HEK293 (cell line): ENCODE results near the gene CEBPG.

Experiments used
- CTCF ChIA-PET: fragments of 350-600 bp; formaldehyde crosslinking; extraction: SDS; loops from one replicate; lab custom pipeline; 2021; ENCODE audit warnings: antibody characterized with exemption; lab: Yijun Ruan, JAX
- POLR2A ChIA-PET: fragments of 300-600 bp; formaldehyde crosslinking; extraction: SDS; loops from one replicate; lab custom pipeline; 2020; ENCODE audit warnings: antibody characterized with exemption, inconsistent platforms; lab: Yijun Ruan, JAX
- H3K27ac ChIP-seq: fragments of 200-500 bp; sonication (Bioruptor generic); 2 replicates; pipeline ENCODE4 v1.5.1; 2014; ENCODE audit warnings: low read depth, low read length, control low read depth, inconsistent platforms; ENCODE audit errors: extremely low read depth
- H3K36me3 ChIP-seq, 2 experiments: fragments of 200-500 bp in 1 of 2; sonication (Bioruptor generic) in 1 of 2; 1 replicate in 1 of 2; 2 replicates in 1 of 2; pipeline ENCODE4 v1.5.1; 2014 to 2017; ENCODE audit warnings: inconsistent platforms in 2 of 2, low read length in 2 of 2; ENCODE audit not compliant: control insufficient read depth in 2 of 2, insufficient read depth in 1 of 2
- H3K4me1 ChIP-seq: fragments of 200-500 bp; sonication (Bioruptor generic); 2 replicates; pipeline ENCODE4 v1.5.1; 2014; ENCODE audit warnings: mild to moderate bottlenecking, low read length, inconsistent platforms; ENCODE audit not compliant: control insufficient read depth, insufficient read depth
- H3K4me3 ChIP-seq: 2 replicates; pipeline ENCODE4 v1.5.1; 2011; ENCODE audit warnings: low read depth, mild to moderate bottlenecking, control low read depth, low read length, moderate library complexity
- H3K9me3 ChIP-seq: fragments of 200-500 bp; sonication (Bioruptor generic); 2 replicates; pipeline ENCODE4 v1.5.1; 2014; ENCODE audit warnings: low read depth, low read length, inconsistent platforms; ENCODE audit not compliant: control insufficient read depth, insufficient read depth
- ELK4 ChIP-seq: IDR thresholded peaks from 2 replicates; pipeline ENCODE4 v1.6.1; 2011; ENCODE audit warnings: mild to moderate bottlenecking, low read depth, low read length, borderline replicate concordance
- FEZF1 ChIP-seq: fragments of 450-650 bp; formaldehyde crosslinking; IDR thresholded peaks from 2 replicates; pipeline ENCODE4 v1.5.1; 2016; ENCODE audit warnings: missing biosample characterization, missing genetic modification characterization
- HIC1 ChIP-seq: fragments of 450-650 bp; formaldehyde crosslinking; IDR thresholded peaks from 2 replicates; pipeline ENCODE4 v1.5.1; 2016; ENCODE audit warnings: missing biosample characterization, missing genetic modification characterization
- KLF16 ChIP-seq: fragments of 450-650 bp; formaldehyde crosslinking; IDR thresholded peaks from 2 replicates; pipeline ENCODE4 v1.5.1; 2017; ENCODE audit warnings: missing biosample characterization, missing genetic modification characterization
- PATZ1 ChIP-seq: fragments of 450-650 bp; formaldehyde crosslinking; IDR thresholded peaks from 2 replicates; pipeline ENCODE4 v1.5.1; 2016; ENCODE audit warnings: missing biosample characterization, missing genetic modification characterization
- PRDM10 ChIP-seq: fragments of 450-650 bp; formaldehyde crosslinking; IDR thresholded peaks from 2 replicates; pipeline ENCODE4 v1.5.1; 2016; ENCODE audit warnings: missing biosample characterization, missing genetic modification characterization
- PRDM4 ChIP-seq: fragments of 450-650 bp; formaldehyde crosslinking; IDR thresholded peaks from 2 replicates; pipeline ENCODE4 v1.5.1; 2017; ENCODE audit warnings: missing biosample characterization, missing genetic modification characterization
- RBAK ChIP-seq: fragments of 450-650 bp; formaldehyde crosslinking; IDR thresholded peaks from 2 replicates; pipeline ENCODE4 v1.5.1; 2016; ENCODE audit warnings: missing biosample characterization, missing genetic modification characterization
- REST ChIP-seq: fragments of 450-650 bp; formaldehyde crosslinking; IDR thresholded peaks from 2 replicates; pipeline ENCODE4 v1.5.1; 2016; ENCODE audit warnings: missing biosample characterization, missing genetic modification characterization
- SETDB1 ChIP-seq: IDR thresholded peaks from one replicate; pipeline ENCODE4 v1.6.1; 2017; ENCODE audit warnings: mild to moderate bottlenecking, low read length, moderate library complexity, mixed read lengths; ENCODE audit not compliant: insufficient read length
- WT1 ChIP-seq: fragments of 450-650 bp; formaldehyde crosslinking; IDR thresholded peaks from 2 replicates; pipeline ENCODE4 v1.5.1; 2016; ENCODE audit warnings: missing biosample characterization, missing genetic modification characterization
- ZBTB8A ChIP-seq: fragments of 450-650 bp; formaldehyde crosslinking; IDR thresholded peaks from 2 replicates; pipeline ENCODE4 v1.5.1; 2016; ENCODE audit warnings: missing biosample characterization, missing genetic modification characterization
- ZEB2 ChIP-seq: fragments of 450-650 bp; formaldehyde crosslinking; IDR thresholded peaks from 2 replicates; pipeline ENCODE4 v1.5.1; 2016; ENCODE audit warnings: missing biosample characterization, missing genetic modification characterization
- ZNF366 ChIP-seq: fragments of 450-650 bp; formaldehyde crosslinking; conservative IDR thresholded peaks from 2 replicates; pipeline ENCODE4 v1.5.1; 2016; ENCODE audit warnings: missing biosample characterization, missing genetic modification characterization
- ZNF433 ChIP-seq: fragments of 450-650 bp; formaldehyde crosslinking; IDR thresholded peaks from 2 replicates; pipeline ENCODE4 v1.5.1; 2016; ENCODE audit warnings: missing biosample characterization, missing genetic modification characterization, low read depth
- ZNF692 ChIP-seq: fragments of 450-650 bp; formaldehyde crosslinking; IDR thresholded peaks from 2 replicates; pipeline ENCODE4 v1.5.1; 2016; ENCODE audit warnings: missing biosample characterization, missing genetic modification characterization
- ZXDB ChIP-seq: fragments of 450-650 bp; formaldehyde crosslinking; IDR thresholded peaks from 2 replicates; pipeline ENCODE4 v1.5.1; 2016; ENCODE audit warnings: missing biosample characterization, missing genetic modification characterization

CEBPG gene

GRCh38 chr19:33374236-33374714 is 766 bp downstream of the CEBPG start (continued):
- TF ChIP-seq PRDM10 (tag by site-specific recombination) = no peak
- no peak for TF ChIP-seq ELK4
- peak; percentile 90 for TF ChIP-seq ZEB2 (tag by site-specific recombination)

- H3K9me3 ChIP-seq = no peaks in the 10 kb centered on the region
- peak overlapping the region; percentile 100; the same call in 1 of the 2 replicates for H3K27ac ChIP-seq
- ChIA-PET CTCF (interaction anchor here (0.7 to 3.0 kb wide), 11 partner anchors 9 to 394 kb away, joined by 3 to 21 read pairs (median 4); partner anchors contain the start of gene CEBPA), POLR2A (interaction anchor here (2.5 to 5.4 kb wide), 5 partner anchors 8 to 198 kb away, joined by 7 to 49 read pairs (median 17); partner anchors contain the start of gene CEBPA)
- H3K4me3 ChIP-seq = peak overlapping the region; percentile 82
- H3K36me3 ChIP-seq = peaks cover 14 to 19% of the 10 kb centered on the region in 2 experiments
- H3K4me1 ChIP-seq = peaks cover 54% of the 10 kb centered on the region
- TF ChIP-seq KLF16 (tag by site-specific recombination) = no peak
- TF ChIP-seq ZXDB (tag by site-specific recombination) = peak; percentile 11; the same call in 1 of the 2 replicates
- TF ChIP-seq ZBTB8A (tag by site-specific recombination) = 0 out of 2 replicates have a peak, but pooled peaks have one; percentile 4
- TF ChIP-seq ZNF366 (tag by site-specific recombination) = no peak
- no peak for TF ChIP-seq PRDM4
- 0 out of 2 replicates have a peak, but pooled peaks have one; percentile 25 for TF ChIP-seq ZNF692 (tag by site-specific recombination)
- TF ChIP-seq REST = peak; percentile 37; the same call in 1 of the 2 replicates
- no peak for TF ChIP-seq WT1 (tag by site-specific recombination)
- TF ChIP-seq SETDB1 = no peak
- peak; percentile 13; the same call in 1 of the 2 replicates for TF ChIP-seq RBAK
- TF ChIP-seq ZNF433 (tag by site-specific recombination) = 0 out of 2 replicates have a peak, but pooled peaks have one; percentile 27
- TF ChIP-seq HIC1 (tag by site-specific recombination) = no peak
- peak; percentile 84 for TF ChIP-seq FEZF1 (tag by site-specific recombination)
- no peak; the same call in 1 of the 2 replicates for TF ChIP-seq PATZ1 (tag by site-specific recombination)
Measured at GRCh38 chr19:33375156-33375836, 1.8 kb downstream of the CEBPG start.
